ENCODE data around the gene SLC2A2. TPM values are rescaled to one million over a fixed set of nuclear protein-coding genes. Genes with fewer than 3 reads are reported as not detected.
A peak's percentile ranks its signal among the peaks of the same experiment; 100 is the strongest.

SLC2A2 gene
- total and polyA plus RNA-seq, 4 donors, result 160 to 506 (median 321) TPM

- Histone ChIP-seq H3K9me3 (ENCODE audit: control insufficient read depth in 4 of 4, low read length in 3 of 4) (no peaks in the 10 kb centered on the region), H3K27ac (ENCODE audit: low read depth in 1 of 2, low read length in 2 of 2) (peak overlapping the region; percentile 21 to 78), H3K36me3 (ENCODE audit: control insufficient read depth in 4 of 4, insufficient read depth in 3 of 4, low read depth in 1 of 4, low read length in 3 of 4) (peaks cover 0 to 2% (median 0%) of the 10 kb centered on the region in 4 donors), H3K27me3 (ENCODE audit: control insufficient read depth in 4 of 4, insufficient read depth in 4 of 4, low read length in 3 of 4) (no peaks in the 10 kb centered on the region), H3K9ac (ENCODE audit: low read depth in 1 of 2, low read length in 2 of 2) (peak overlapping the region in 1 of 2 donors; percentile 72), H3K4me1 (ENCODE audit: control insufficient read depth in 4 of 4, insufficient read depth in 4 of 4, low read length in 3 of 4) (peaks cover 7 to 28% (median 21%) of the 10 kb centered on the region in 4 donors), H3K4me3 (ENCODE audit: low read depth in 1 of 3, low read length in 3 of 3) (peak overlapping the region; percentile 35 to 92 (median 37))
- DNase-seq (ENCODE audit: low spot score), result no peak
- WGBS, result 30% methylated on average over 8 of the region's 8 CpGs
- no peak for TF ChIP-seq GABPA (IDR thresholded peaks at IDR 0.05 in 1 of 2, conservative IDR thresholded peaks at IDR 0.05 in 1 of 2)
- TF ChIP-seq JUND (IDR thresholded peaks at IDR 0.05), result no peak
- TF ChIP-seq HNF4A (conservative IDR thresholded peaks at IDR 0.05), result no peak
- no peak for TF ChIP-seq NR2F2 (IDR thresholded peaks at IDR 0.05)
- TF ChIP-seq CTCF (IDR thresholded peaks at IDR 0.05; ENCODE audit: low read depth, low read length, missing input control), result no peak
Observed at GRCh38 chr3:171028779-171029232, 2.3 kb upstream of the SLC2A2 start.

- no peak for DNase-seq (ENCODE audit: low spot score)
- WGBS, result 6% methylated on average over 39 of the region's 39 CpGs
- no peaks in the 10 kb centered on the region for H3K27me3 ChIP-seq (ENCODE audit: control insufficient read depth in 4 of 4, insufficient read depth in 4 of 4, low read length in 3 of 4)
- H3K9ac ChIP-seq (ENCODE audit: low read depth in 1 of 2, low read length in 2 of 2), result peak overlapping the region in 1 of 2 donors; percentile 76
- TF ChIP-seq, protein P1, sequence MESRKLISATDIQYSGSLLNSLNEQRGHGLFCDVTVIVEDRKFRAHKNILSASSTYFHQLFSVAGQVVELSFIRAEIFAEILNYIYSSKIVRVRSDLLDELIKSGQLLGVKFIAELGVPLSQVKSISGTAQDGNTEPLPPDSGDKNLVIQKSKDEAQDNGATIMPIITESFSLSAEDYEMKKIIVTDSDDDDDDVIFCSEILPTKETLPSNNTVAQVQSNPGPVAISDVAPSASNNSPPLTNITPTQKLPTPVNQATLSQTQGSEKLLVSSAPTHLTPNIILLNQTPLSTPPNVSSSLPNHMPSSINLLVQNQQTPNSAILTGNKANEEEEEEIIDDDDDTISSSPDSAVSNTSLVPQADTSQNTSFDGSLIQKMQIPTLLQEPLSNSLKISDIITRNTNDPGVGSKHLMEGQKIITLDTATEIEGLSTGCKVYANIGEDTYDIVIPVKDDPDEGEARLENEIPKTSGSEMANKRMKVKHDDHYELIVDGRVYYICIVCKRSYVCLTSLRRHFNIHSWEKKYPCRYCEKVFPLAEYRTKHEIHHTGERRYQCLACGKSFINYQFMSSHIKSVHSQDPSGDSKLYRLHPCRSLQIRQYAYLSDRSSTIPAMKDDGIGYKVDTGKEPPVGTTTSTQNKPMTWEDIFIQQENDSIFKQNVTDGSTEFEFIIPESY (IDR thresholded peaks at IDR 0.05), result no peak
- TF ChIP-seq CTCF (IDR thresholded peaks at IDR 0.05; ENCODE audit: low read depth, low read length, missing input control) (no peak), ATF3 (IDR thresholded peaks at IDR 0.05) (no peak), YY1 (IDR thresholded peaks at IDR 0.05) (peak; percentile 32), HNF4A (conservative IDR thresholded peaks at IDR 0.05) (peak; percentile 73 to 80), HNF4G (IDR thresholded peaks at IDR 0.05) (peak; percentile 38), SP1 (IDR thresholded peaks at IDR 0.05) (peak; percentile 72), FOXA1 (IDR thresholded peaks at IDR 0.05) (no peak), TAF1 (conservative IDR thresholded peaks at IDR 0.05) (peak; percentile 14), RXRA (IDR thresholded peaks at IDR 0.05) (peak; percentile 31 to 54), GABPA (IDR thresholded peaks at IDR 0.05 in 1 of 2, conservative IDR thresholded peaks at IDR 0.05 in 1 of 2) (no peak), EGR1 (IDR thresholded peaks at IDR 0.05; ENCODE audit: low read depth in 2 of 2) (no peak), RAD21 (IDR thresholded peaks at IDR 0.05) (no peak), JUND (IDR thresholded peaks at IDR 0.05) (no peak), FOXA2 (IDR thresholded peaks at IDR 0.05) (no peak), NR2F2 (IDR thresholded peaks at IDR 0.05) (no peak)
- TF ChIP-seq, protein P2, sequence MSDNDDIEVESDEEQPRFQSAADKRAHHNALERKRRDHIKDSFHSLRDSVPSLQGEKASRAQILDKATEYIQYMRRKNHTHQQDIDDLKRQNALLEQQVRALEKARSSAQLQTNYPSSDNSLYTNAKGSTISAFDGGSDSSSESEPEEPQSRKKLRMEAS (IDR thresholded peaks at IDR 0.05), result no peak
- TF ChIP-seq, protein P3, sequence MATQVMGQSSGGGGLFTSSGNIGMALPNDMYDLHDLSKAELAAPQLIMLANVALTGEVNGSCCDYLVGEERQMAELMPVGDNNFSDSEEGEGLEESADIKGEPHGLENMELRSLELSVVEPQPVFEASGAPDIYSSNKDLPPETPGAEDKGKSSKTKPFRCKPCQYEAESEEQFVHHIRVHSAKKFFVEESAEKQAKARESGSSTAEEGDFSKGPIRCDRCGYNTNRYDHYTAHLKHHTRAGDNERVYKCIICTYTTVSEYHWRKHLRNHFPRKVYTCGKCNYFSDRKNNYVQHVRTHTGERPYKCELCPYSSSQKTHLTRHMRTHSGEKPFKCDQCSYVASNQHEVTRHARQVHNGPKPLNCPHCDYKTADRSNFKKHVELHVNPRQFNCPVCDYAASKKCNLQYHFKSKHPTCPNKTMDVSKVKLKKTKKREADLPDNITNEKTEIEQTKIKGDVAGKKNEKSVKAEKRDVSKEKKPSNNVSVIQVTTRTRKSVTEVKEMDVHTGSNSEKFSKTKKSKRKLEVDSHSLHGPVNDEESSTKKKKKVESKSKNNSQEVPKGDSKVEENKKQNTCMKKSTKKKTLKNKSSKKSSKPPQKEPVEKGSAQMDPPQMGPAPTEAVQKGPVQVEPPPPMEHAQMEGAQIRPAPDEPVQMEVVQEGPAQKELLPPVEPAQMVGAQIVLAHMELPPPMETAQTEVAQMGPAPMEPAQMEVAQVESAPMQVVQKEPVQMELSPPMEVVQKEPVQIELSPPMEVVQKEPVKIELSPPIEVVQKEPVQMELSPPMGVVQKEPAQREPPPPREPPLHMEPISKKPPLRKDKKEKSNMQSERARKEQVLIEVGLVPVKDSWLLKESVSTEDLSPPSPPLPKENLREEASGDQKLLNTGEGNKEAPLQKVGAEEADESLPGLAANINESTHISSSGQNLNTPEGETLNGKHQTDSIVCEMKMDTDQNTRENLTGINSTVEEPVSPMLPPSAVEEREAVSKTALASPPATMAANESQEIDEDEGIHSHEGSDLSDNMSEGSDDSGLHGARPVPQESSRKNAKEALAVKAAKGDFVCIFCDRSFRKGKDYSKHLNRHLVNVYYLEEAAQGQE (IDR thresholded peaks at IDR 0.05), result no peak
- H3K9me3 ChIP-seq (ENCODE audit: control insufficient read depth in 4 of 4, low read length in 3 of 4), result no peaks in the 10 kb centered on the region
- peaks cover 0 to 2% (median 0%) of the 10 kb centered on the region in 4 donors for H3K36me3 ChIP-seq (ENCODE audit: control insufficient read depth in 4 of 4, insufficient read depth in 3 of 4, low read depth in 1 of 4, low read length in 3 of 4)
- peak overlapping the region; percentile 21 to 78 for H3K27ac ChIP-seq (ENCODE audit: low read depth in 1 of 2, low read length in 2 of 2)
- H3K4me3 ChIP-seq (ENCODE audit: low read depth in 1 of 3, low read length in 3 of 3), result peak overlapping the region; percentile 35 to 92 (median 37)
- H3K4me1 ChIP-seq (ENCODE audit: control insufficient read depth in 4 of 4, insufficient read depth in 4 of 4, low read length in 3 of 4), result peaks cover 5 to 28% (median 21%) of the 10 kb centered on the region in 4 donors
Observed at GRCh38 chr3:171028025-171028778, 1.7 kb upstream of the SLC2A2 start.

Data from liver (tissue), 9 donors.